HG03066 (cell line): Measurements from ENCODE around the gene OR4D10.
"Not testable (repeated sequence)": the region's sequence is repeated elsewhere in the genome, so short reads cannot be mapped to it uniquely, and the experiment has no call there.

ENCODE experiments used
- ATAC-seq: cut with Tn5 transposase; IDR thresholded peaks from one replicate; pipeline ENCODE4 v1.9.1; 2021; ENCODE audit warnings: low read depth; ENCODE audit not compliant: unreplicated experiment

Gene OR4D10

DNA sequence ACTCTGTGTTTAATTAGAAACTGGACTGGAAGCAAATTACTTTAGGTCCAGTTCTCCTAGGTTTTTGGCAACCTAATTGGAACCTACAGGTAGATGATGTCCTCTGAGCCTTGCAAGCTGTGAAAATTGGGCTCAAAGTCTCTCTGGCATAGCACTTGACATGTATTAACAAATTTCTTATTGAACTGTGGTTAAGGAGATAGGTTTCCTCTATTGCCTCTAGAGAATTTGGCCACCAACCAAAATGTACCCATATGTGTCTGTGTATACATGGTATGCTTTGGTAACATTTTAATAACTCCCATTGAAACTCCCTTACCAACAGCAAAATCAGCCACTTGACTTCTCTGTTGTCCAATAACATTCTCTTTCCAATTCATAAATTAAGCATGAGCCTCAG is at the start of gene OR4D10:
TSS of gene OR4D10 (plus strand) at position 301 of the 400 bp plus-strand sequence. CDS start 4,115 bp downstream, outside the sequence.
- no peak for ATAC-seq

DNA sequence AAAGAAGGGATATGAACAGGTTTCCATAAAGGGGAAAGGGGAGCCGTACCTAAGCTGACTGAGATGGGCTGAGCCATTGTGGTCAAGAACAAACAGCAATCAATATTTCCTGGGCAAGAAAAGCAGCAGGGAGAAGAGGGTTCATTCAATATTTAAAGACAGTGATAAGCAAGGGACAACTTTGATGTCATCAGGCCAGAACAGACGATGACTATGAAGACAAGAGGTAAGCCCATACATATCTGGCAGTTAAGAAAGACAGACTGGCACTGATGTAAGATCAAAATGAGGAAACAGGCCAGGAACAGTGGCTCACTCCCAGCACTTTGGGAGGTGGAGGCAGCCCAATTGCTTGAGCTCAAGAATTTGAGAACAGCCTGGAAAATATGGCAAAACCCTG is 49.3 kb upstream of the OR4D10 start:
- ATAC-seq, result no peak

DNA sequence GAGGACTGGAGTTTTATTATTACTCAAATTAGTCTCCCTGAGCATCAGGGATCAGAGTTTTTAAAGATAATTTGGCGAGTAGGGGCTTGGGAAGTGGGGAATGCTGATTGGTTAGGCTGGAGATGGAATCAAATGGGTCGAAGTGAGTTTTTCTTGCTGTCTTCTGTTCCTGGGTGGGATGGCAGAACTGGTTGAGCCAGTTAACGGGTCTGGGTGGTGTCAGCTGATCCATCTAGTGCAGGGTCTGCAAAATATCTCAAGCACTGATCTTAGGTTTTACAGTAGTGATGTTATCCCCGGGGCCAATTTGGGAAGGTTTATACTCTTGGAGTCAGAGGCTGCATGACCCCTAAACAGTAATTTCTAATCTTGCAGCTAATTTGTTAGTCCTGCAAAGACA is 48.0 kb upstream of the OR4D10 start:
- no peak for ATAC-seq

DNA sequence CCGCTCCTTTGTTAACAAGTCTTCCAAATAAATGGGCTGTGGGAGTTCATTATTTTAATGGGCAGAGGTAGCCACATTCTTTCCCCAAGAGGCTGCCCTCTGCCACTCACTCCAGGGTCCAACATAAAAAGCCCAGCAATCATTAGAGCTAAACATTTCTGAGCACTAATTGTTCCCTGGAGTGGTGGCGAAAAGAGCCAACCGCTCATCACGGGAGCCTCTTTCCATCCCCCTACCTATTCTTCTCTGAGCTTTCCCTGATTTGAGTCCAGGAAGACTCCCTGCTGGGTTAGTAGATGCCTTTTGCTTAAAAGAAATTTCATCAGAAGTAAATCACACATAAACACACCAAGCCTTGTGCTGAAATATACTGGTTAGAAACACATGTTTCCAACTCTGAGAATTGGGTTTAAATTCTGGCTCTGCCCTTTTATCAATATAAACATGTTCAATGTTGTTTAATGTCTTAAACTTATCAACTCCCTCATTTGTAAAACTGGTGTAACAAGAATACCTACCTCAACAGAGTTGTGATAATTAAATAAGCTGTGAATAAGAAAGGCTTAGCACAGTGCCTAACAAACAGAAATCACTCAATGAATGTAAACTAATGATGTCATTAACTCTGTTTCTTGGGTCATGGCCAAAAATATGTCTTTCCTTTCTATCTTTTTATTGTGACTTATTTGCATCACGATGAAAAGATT is 46.6 kb upstream of the OR4D10 start, which contains the start of gene OR5A2:
TSS of gene OR5A2 (minus strand) at position 53 of the 707 bp plus-strand sequence. CDS start 3,460 bp downstream, outside the sequence.
- no peak for ATAC-seq

DNA sequence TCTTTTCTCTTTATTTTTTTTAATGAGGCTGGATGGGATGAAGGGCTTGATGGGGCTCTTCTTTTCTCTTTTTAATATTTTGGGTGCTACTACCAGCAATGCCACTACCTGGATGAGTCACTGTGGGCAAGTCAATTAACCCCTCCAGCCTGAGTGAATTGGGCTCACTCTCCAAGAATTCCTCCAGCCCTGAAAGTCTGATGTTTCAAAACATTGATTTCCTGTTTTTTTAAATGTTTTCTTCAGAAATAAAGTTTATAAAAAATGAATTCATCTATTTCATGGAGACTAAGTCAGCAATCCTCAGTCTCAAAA is 46.1 kb upstream of the OR4D10 start:
- ATAC-seq, result no peak

DNA sequence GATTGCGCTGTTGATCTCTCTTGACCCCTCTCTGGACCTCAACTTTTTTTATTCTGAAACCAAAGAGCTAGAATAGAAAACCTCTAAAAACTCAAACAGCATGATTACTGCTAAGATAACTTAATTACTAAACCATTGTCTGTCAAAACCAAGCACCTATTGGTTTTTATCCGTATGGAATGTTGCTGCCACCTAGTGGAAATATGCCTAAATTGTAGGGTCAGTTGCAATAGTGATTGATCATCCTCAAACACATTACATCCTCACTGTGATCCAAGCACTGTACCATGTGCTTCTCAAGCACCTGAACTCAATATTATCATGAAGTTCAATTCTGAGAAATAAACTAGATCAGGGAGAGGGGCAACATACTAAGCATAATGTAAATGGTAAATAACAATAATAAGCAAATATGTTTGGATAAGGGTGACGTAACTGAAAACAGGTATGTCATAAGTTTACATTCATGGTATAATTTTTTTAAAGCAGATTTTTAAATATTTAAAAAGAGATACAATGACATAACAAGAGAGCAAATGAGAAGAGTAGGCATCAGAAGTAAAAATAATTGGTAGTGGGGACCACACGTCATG is 43.1 kb upstream of the OR4D10 start:
- ATAC-seq, result no peak

DNA sequence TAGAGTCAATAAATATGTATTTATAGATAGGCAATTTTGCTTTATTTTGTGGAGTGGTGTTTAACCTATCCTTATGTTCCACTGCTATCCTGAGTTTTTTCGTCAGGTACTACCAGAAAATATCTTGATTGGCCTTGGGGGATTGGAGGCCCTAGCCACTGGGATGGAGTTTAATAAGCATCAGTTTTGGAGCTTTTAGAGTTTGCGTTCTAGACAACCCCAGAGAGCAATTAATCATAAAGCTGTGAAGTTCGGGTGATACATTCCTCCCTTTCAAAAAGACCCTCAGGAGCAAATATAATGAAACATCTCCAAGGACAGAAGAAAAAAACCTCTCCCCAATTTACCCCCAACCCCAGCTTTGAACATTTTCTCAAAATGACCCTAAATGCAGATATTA is 36.9 kb upstream of the OR4D10 start, which contains the start of gene OR5A1:
TSS of gene OR5A1 (plus strand) at position 301 of the 400 bp plus-strand sequence. CDS start 6,700 bp downstream, outside the sequence.
- ATAC-seq, result no peak

DNA sequence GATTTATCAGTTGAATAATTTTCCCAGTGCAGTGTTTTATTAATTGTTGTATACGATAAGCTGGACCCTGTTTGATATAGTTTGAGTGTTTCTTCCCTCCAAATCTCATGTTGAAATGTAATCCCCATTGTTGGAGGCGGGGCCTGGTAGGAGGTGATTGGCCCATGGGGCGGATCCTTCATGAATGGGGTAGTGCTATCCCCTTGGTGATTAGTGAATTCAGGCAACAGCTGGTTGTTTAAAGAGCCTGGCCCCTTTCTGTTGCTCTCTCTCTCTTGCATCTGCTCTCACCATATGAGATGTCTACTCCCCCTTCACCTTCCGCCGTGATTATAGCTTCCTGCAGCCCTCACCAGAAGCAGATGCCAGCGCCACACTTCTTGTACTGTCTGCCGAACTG is 35.3 kb upstream of the OR4D10 start:
- ATAC-seq, result no peak

DNA sequence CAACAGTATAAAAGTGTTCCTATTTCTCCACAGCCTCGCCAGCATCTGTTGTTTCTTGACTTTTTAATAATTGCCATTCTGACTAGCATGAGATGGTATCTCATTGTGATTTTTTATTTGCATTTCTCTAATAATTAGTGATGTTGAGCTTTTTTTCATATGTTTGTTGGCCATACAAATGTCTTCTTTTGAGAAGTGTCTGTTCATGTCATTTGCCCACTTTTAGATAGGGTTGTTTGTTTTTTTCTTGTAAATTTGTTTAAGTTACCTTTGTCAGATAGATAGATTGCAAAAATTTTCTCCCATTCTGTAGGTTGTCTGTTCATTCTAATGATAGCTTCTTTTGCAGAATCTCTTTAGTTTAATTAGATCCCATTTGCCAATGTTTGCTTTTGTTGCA is 27.5 kb upstream of the OR4D10 start:
- ATAC-seq, result not testable (repeated sequence)

DNA sequence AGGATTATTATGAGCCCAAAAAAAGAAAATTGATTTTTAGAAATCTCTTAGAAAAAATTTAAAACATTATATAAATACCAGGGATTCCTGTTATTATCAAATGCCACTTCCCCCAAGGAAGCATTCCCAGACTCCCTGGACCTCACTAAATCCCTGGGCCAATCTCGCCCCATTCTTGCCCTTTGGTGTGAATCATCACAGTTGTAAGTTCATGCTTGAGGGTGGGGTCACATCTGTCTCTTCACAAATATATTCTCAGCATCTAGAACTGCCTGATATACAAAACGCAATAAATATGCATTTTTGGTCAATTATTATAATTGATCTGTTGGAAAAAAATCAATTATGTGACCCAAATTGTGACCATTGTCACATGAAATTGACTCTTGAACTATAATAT is 24.6 kb upstream of the OR4D10 start:
- no peak for ATAC-seq

DNA sequence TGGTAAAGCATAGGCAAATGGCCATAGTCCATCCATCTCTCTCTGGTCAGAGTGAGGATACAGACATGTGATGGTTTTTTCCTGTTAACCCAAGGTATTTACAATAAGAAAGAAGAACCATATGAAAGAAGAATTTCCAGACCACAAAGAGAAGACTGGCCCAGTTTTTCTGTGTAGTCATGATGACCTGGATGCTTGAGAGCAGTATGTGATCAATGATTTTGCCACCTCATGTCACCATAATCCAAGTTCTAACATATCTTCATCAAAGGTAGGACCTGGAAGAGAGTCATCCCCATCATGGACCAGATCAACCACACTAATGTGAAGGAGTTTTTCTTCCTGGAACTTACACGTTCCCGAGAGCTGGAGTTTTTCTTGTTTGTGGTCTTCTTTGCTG is 16.5 kb upstream of the OR4D10 start, which contains the start of gene OR4D6:
TSS of gene OR4D6 (plus strand) at position 301 of the 400 bp plus-strand sequence. CDS start at position 301, 0 bp downstream.
- no peak for ATAC-seq

DNA sequence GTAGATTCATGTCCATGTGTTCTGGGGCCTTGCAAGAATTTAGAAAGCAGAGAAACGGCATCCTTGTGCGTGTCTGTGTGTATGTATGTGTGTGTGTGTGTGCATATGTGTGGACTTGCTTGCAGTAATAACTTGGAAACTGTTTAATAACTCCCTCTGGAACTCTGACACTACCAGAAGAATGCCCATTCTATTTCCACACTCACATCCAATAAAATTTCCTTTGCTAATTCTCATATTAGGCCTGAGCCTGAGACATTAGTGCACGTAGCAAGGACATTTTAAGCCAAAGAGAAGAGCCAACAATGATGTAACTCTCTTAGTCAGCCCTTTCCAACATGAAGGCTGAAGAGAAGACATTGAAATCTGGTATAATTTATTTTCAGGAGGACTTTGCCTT is 13.2 kb upstream of the OR4D10 start:
- no peak for ATAC-seq

DNA sequence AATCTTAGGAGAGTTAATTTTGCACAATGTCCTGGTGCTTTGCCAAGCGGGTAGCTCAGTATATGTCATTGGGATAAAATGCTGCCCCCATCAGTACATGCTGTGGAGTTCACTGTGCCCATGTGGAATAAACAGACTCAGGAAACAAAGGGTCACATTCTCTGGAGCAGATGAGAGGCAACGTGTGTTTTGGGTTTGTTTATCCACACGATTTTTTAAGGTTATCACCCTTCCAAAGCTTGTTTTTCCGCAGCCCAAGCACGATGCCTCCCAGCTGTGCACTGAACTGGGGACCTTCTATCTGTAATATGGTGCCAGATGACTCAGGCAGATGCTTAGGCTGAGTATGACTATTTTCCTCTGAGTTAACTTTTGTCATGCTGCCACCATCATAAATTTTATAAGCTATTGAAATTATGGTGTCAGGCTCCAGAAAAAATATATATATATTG is 9.9 kb upstream of the OR4D10 start:
- no peak for ATAC-seq

DNA sequence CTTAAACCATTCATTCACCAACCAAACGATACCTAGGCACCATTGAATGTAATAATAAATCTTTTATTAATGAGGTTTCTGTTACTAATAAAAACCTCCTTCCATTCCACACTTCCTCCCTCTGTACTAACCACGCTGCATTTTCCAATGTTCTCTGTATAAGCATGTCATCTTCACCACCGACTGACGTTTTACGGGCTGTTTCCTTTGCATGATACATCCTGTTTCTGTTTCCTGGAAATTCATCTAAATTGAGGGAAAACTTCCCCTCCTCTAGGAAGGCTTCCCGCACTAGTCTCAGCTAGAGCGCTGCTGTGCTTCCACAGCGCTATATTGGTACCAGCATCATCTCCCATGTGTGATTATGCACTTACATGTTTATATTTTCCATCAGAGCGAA is 2.1 kb downstream of the OR4D10 start:
- no peak for ATAC-seq

DNA sequence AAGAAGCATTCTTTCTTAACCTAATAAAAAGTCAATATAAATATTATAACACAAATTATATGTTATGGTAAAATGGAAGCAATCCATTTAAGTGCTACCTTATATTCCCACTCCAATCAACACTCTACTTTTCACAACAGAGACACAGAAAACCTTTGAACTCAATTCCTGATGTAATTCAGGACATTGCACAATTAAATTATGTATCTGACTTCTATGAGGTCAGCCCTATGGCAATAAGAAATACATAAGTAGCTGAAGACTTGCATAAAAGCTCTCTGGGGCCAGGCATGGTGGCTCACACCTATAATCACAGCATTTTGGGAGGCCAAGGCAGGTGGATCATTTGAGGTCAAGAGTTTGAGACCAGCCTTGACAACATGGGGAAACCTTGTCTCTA is 6.8 kb downstream of the OR4D10 start:
- no peak for ATAC-seq

DNA sequence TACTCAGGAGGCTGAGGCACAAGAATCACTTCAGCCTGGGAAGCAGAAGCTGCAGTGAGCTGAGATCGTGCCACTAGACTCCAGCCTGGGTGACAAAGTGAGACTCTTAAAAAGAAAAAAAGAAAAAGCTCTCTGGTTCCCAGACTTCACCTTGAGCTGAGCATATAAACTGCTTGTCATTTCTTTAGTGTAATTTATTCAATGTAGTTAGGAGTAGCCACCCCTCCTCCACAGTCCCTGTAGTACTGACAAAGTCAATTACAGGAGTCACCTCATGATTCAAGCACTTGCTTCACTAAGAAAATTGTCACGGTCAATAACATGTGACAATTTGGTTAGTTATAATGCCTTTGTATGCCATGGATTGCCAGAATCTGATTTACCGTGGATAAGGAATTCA is 7.2 kb downstream of the OR4D10 start:
- no peak for ATAC-seq

DNA sequence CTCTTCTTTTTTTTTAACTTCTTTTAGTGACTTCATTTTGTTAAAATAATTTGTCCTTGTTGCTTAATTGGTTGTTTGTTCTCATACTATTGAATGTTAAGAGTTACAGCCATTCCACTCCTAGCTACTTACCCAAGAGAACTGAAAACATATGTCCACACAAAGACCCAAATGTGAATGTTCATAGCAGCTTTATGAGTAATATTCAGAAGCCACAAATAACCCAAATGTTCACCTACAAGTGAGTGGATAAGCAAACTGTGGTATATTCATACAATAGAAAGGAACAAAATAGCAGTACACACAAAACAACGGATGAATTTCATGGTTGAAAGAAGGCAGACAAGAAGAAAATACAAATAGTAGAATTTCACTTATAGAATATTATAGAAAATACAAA is 28.8 kb downstream of the OR4D10 start:
- no peak for ATAC-seq

DNA sequence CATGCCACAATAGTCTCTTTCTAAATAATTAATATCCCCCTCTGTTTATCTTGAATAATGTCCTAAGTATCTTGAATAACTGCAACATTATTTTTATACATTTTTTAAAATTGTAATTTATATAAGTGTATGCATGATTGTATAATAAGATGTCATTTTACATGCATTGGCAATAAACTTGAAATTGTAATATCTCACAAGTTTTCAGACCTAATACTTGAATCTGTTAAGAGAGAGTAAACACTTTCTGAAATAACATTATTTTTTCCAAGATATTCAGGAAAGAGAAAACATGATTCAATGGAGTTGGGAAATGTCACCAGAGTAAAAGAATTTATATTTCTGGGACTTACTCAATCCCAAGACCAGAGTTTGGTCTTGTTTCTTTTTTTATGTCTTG is 30.2 kb downstream of the OR4D10 start, which contains the start of gene OR4D11:
TSS of gene OR4D11 (plus strand) at position 301 of the 400 bp plus-strand sequence. CDS start at position 301, 0 bp downstream.
- ATAC-seq, result no peak

DNA sequence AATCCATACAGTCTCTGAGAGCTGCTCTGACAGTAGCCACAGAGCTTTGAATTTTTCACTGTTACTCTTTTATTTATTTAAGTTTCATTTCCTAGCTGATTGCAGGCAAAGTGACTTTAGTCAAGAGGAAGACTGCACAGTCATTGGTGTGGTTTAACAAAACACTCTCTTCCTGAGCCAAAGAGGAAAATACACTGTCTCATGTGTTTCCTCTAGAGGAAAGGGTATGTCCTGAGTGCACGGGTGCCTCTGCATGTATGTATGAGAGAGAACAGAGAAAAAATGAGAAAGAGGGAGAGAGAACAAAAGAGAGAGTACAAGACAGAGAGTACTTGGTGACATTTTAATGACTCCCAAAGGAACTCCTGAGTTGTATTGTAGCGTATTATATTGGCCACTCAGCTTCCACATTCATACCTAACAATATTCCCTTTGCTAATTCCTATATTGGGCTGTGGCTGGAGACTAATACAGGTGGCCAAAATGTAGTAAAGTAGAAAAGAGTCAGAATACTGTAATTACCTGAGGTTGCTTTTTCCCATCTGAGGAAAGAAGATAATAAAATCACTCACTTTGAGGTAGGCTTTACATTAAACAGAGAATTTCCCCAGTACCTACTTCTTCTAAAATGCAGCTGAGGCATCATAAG is 38.0 kb downstream of the OR4D10 start, which contains the start of gene OR4D9:
TSS of gene OR4D9 (plus strand) at position 599 of the 649 bp plus-strand sequence. CDS start 3,374 bp downstream, outside the sequence.
- no peak for ATAC-seq

DNA sequence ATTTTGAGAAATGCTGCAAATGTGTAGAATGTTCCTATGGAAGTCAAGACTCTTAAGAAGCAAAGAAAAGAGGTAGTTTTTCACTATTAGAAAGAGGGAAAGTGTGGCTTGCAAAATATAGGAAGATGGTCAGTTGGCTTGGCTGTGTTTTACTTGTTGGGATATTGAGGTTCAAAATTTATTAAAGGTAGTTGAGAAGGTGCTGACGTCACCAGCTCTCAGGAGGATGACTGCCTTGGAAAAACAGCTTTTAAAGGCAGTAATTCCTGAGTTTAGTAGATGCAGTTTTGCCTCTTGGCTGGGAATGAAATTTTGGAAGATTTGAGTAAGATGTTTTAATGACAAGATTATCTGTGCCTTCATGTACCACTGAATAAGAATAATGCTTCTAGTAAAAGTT is 38.6 kb downstream of the OR4D10 start:
- no peak for ATAC-seq

DNA sequence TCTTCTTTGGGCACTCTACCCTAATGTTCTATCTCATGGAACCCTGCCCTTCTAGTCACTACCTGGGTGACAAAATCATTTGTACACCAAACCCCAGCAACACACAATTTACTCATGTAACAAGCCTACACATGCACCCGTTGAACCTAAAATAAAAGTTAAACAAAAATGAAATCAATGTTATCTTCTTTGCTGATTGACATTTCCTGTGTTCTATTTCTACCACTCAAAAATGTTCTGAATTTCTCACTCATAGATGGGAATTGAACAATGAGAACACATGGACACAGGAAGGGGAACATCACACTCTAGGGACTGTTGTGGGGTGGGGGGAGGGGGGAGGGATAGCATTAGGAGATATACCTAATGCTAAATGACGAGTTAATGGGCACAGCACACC is 47.0 kb downstream of the OR4D10 start:
- ATAC-seq, result not testable (repeated sequence)
